ENCODE data around the gene IVL. TPM values are rescaled to one million over a fixed set of nuclear protein-coding genes. Genes with fewer than 3 reads are reported as not detected.

IVL gene
- polyA plus RNA-seq, 3 donors from 2014 or later, result not detected

GRCh38 chr1:152906023-152906565 is 2.3 kb upstream of the IVL start:
- H3K4me1 Mint-ChIP-seq, result peaks cover 0 to 12% of the 10 kb centered on the region in 2 donors
- H3K27me3 Mint-ChIP-seq (ENCODE audit: low read depth in 3 of 3), result peaks cover 3 to 8% (median 5%) of the 10 kb centered on the region in 3 donors
- H3K9me3 Mint-ChIP-seq, result peaks cover 0 to 1% (median 0%) of the 10 kb centered on the region in 6 donors
- no peaks in the 10 kb centered on the region for H3K36me3 Mint-ChIP-seq
- peak in 1 of 3 donors; percentile 4 for DNase-seq
- H3K4me3 Mint-ChIP-seq, result peak overlapping the region; percentile 11 to 76 (median 40)
- H3K27ac Mint-ChIP-seq, result peak overlapping the region in 3 of 6 donors; percentile 0 to 75 (median 68)

DNA sequence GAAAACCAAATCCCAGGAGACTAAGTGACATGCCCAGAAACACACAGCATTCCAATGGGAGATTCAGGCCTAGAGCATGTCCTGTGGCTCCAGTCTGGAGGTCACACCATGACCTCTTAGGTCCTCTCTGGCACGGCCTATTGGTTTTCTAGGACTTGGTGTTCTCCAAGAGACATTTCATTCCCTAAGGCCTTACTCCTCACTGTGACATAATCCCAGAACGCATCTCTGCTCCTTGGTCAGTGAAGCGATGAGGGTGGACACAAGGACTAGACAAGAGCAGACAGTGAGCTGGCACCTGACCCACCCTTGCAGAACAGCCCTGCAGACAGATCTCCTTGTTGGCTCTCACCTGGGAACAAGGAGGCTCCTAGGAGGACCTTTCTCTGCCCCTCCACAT is 860 bp downstream of the IVL start:
- Mint-ChIP-seq H3K9me3 (peaks cover 0 to 8% (median 0%) of the 10 kb centered on the region in 6 donors), H3K27me3 (ENCODE audit: low read depth in 3 of 3) (peaks cover 4 to 15% (median 8%) of the 10 kb centered on the region in 3 donors), H3K36me3 (no peaks in the 10 kb centered on the region), H3K4me1 (peaks cover 0 to 18% of the 10 kb centered on the region in 2 donors), H3K27ac (peak overlapping the region in 1 of 6 donors; percentile 78), H3K4me3 (peak overlapping the region in 1 of 5 donors; percentile 78)
- DNase-seq, result no peak

DNA sequence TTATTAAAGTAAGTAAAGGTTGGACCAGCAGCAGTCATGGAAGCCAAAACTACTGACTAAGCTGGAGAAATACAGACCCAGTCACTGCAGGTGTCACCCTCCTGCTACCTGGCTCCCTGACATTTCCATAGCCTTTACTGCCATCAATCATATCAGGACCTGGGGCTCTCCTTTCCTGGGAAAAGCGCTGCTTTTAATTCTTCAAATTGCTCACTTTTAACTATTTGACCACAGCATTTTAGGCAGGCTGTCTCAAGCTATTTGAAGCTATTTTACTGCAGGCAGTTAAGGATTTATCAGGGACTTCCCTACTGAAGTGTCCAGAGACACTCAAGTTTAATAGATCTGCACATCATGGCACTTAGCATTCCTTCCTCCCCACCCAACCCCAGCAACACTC is 4.1 kb downstream of the IVL start:
- DNase-seq, result no peak
- Mint-ChIP-seq H3K9me3 (peaks cover 0 to 7% (median 0%) of the 10 kb centered on the region in 6 donors), H3K4me3 (peak overlapping the region; percentile 77 to 94 (median 80)), H3K36me3 (no peaks in the 10 kb centered on the region), H3K27ac (peak overlapping the region in 2 of 6 donors; percentile 12 to 60), H3K27me3 (ENCODE audit: low read depth in 3 of 3) (peaks cover 4 to 11% (median 4%) of the 10 kb centered on the region in 3 donors), H3K4me1 (peaks cover 0 to 11% of the 10 kb centered on the region in 2 donors)

- Mint-ChIP-seq H3K27me3 (ENCODE audit: low read depth in 3 of 3) (peaks cover 4 to 11% (median 4%) of the 10 kb centered on the region in 3 donors), H3K9me3 (peaks cover 0 to 7% (median 0%) of the 10 kb centered on the region in 6 donors), H3K36me3 (no peaks in the 10 kb centered on the region), H3K4me3 (peak overlapping the region; percentile 77 to 94 (median 80)), H3K27ac (peak overlapping the region in 5 of 6 donors; percentile 4 to 60 (median 12)), H3K4me1 (peaks cover 0 to 11% of the 10 kb centered on the region in 2 donors)
- peak in 1 of 3 donors; percentile 5 for DNase-seq
These were observed 4.6 kb downstream of the IVL start for GRCh38 chr1:152912900-152913299.

DNA sequence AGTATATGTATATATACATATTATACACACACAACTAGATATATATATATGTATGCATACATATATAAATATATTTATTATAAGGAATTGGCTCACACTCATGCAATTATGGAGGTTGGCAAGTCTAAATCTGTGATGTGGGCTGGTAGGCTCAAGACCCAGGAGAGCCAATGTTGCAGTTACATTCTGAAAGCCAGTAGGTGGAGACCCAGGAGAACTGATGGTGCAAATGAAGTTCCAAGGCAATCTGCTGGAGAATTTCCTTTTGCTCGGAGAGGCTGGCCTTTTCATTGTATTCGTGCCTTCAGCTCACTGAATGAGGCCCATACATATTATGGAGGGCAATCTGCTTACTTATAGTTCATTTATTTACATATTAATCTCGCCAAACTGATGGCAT is 9.4 kb downstream of the IVL start:
- Mint-ChIP-seq H3K27ac (no peak overlapping the region), H3K36me3 (no peaks in the 10 kb centered on the region), H3K27me3 (ENCODE audit: low read depth in 3 of 3) (peaks cover 0 to 3% (median 2%) of the 10 kb centered on the region in 3 donors), H3K4me3 (no peak overlapping the region), H3K4me1 (peaks cover 0 to 6% of the 10 kb centered on the region in 2 donors), H3K9me3 (peaks cover 0 to 4% (median 0%) of the 10 kb centered on the region in 6 donors)
- no peak for DNase-seq

DNA sequence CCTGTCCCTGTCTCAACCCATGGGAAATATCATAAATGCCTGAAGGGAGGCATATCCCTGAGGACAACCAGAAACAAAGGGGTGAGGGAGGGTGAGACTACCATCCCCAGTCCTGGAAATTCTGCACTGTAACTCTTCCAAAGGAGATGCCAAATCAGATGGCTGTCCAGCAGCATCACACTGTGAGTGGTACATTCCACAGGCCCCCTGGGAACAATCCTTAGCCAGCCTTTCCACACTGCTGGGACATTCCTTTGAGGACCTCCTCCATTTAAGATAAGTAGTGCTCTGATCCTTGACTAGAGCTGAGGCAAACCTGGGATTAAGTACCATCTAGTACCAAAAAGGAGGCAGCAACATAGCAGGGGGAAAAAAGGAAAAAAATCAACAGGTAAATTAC is 10.7 kb downstream of the IVL start:
- H3K27me3 Mint-ChIP-seq (ENCODE audit: low read depth in 3 of 3), result peaks cover 0 to under 1% (median 0%) of the 10 kb centered on the region in 3 donors
- H3K36me3 Mint-ChIP-seq, result no peaks in the 10 kb centered on the region
- no peak overlapping the region for H3K27ac Mint-ChIP-seq
- H3K9me3 Mint-ChIP-seq, result peaks cover 0 to 2% (median 0%) of the 10 kb centered on the region in 6 donors
- no peak overlapping the region for H3K4me3 Mint-ChIP-seq
- no peaks in the 10 kb centered on the region for H3K4me1 Mint-ChIP-seq
- DNase-seq, result no peak

DNA sequence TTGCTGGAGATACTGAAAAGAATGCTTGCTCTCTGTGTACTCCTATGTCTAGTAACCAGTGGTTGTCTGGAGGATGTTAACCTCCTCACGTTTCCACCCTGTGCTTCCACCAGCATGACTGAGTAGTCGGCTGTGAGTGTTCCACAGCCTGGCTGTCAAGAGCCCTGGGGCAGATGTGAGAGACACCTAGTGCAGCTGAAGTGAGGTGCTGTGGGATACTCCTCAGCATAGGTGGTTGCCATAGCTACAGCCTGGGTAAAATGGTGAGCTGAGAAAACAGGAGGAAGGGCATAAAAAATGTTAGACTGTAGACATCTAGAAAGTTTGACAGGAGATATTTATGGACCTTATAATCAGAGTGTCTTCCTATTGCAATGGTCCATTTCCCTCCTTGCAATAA is 15.8 kb downstream of the IVL start:
- H3K27me3 Mint-ChIP-seq (ENCODE audit: low read depth in 3 of 3), result peaks cover 0 to 8% (median 2%) of the 10 kb centered on the region in 3 donors
- DNase-seq, result no peak
- H3K4me1 Mint-ChIP-seq, result no peaks in the 10 kb centered on the region
- no peak overlapping the region for H3K27ac Mint-ChIP-seq
- no peak overlapping the region for H3K4me3 Mint-ChIP-seq
- H3K36me3 Mint-ChIP-seq, result no peaks in the 10 kb centered on the region
- H3K9me3 Mint-ChIP-seq, result peaks cover 0 to under 1% (median 0%) of the 10 kb centered on the region in 6 donors

DNA sequence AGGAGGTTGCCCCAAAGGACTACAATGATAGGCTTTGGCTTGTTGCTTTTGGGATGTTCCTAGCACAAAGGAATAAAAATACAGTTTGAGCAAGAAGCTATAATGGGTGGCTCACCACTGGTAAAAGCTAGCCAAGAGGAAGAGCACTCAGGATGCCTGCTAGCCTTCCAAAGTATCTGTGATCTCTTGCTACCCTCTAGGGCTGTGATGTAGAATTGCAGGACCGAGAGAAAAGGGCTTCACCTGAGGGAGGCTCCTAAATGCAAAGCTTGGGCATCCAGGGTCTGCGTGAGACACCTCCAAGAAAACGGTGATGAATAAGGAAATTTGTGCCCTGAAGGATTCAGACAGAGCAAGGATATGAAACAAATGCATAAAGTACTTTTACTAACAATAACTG is 17.7 kb downstream of the IVL start:
- H3K27ac Mint-ChIP-seq, result no peak overlapping the region
- DNase-seq, result no peak
- H3K36me3 Mint-ChIP-seq, result no peaks in the 10 kb centered on the region
- no peaks in the 10 kb centered on the region for H3K4me1 Mint-ChIP-seq
- H3K4me3 Mint-ChIP-seq, result no peak overlapping the region
- H3K27me3 Mint-ChIP-seq (ENCODE audit: low read depth in 3 of 3), result peaks cover 0 to 8% (median 2%) of the 10 kb centered on the region in 3 donors
- no peaks in the 10 kb centered on the region for H3K9me3 Mint-ChIP-seq

- DNase-seq, result no peak
- no peaks in the 10 kb centered on the region for H3K36me3 Mint-ChIP-seq
- H3K4me3 Mint-ChIP-seq, result no peak overlapping the region
- H3K9me3 Mint-ChIP-seq, result no peaks in the 10 kb centered on the region
- peaks cover 0 to 10% (median 4%) of the 10 kb centered on the region in 3 donors for H3K27me3 Mint-ChIP-seq (ENCODE audit: low read depth in 3 of 3)
- no peaks in the 10 kb centered on the region for H3K4me1 Mint-ChIP-seq
- H3K27ac Mint-ChIP-seq, result no peak overlapping the region
These were observed 20.3 kb downstream of the IVL start for GRCh38 chr1:152928671-152929070.

GRCh38 chr1:152932170-152932811 is 23.9 kb downstream of the IVL start:
- Mint-ChIP-seq H3K36me3 (no peaks in the 10 kb centered on the region), H3K9me3 (no peaks in the 10 kb centered on the region), H3K4me3 (no peak overlapping the region), H3K27me3 (ENCODE audit: low read depth in 3 of 3) (peaks cover 0 to 8% (median 6%) of the 10 kb centered on the region in 3 donors), H3K4me1 (no peaks in the 10 kb centered on the region), H3K27ac (no peak overlapping the region)
- no peak for DNase-seq

GRCh38 chr1:152933196-152933595 is 24.9 kb downstream of the IVL start:
- Mint-ChIP-seq H3K9me3 (no peaks in the 10 kb centered on the region), H3K27ac (no peak overlapping the region), H3K36me3 (no peaks in the 10 kb centered on the region), H3K4me1 (no peaks in the 10 kb centered on the region), H3K27me3 (ENCODE audit: low read depth in 3 of 3) (peaks cover 0 to 8% (median 6%) of the 10 kb centered on the region in 3 donors), H3K4me3 (no peak overlapping the region)
- DNase-seq, result no peak

- Mint-ChIP-seq H3K27me3 (ENCODE audit: low read depth in 3 of 3) (peaks cover 1 to 11% (median 3%) of the 10 kb centered on the region in 3 donors), H3K27ac (no peak overlapping the region), H3K4me1 (no peaks in the 10 kb centered on the region), H3K4me3 (no peak overlapping the region), H3K9me3 (peaks cover 0 to 4% (median 0%) of the 10 kb centered on the region in 6 donors), H3K36me3 (no peaks in the 10 kb centered on the region)
- no peak for DNase-seq
These were observed 32.3 kb downstream of the IVL start for GRCh38 chr1:152940614-152941013.

- Mint-ChIP-seq H3K27me3 (ENCODE audit: low read depth in 3 of 3) (peaks cover 1 to 11% (median 3%) of the 10 kb centered on the region in 3 donors), H3K27ac (no peak overlapping the region), H3K4me3 (no peak overlapping the region), H3K9me3 (peaks cover 0 to 4% (median 0%) of the 10 kb centered on the region in 6 donors), H3K4me1 (no peaks in the 10 kb centered on the region), H3K36me3 (no peaks in the 10 kb centered on the region)
- DNase-seq, result no peak
These were observed 32.8 kb downstream of the IVL start for GRCh38 chr1:152941037-152941711.

DNA sequence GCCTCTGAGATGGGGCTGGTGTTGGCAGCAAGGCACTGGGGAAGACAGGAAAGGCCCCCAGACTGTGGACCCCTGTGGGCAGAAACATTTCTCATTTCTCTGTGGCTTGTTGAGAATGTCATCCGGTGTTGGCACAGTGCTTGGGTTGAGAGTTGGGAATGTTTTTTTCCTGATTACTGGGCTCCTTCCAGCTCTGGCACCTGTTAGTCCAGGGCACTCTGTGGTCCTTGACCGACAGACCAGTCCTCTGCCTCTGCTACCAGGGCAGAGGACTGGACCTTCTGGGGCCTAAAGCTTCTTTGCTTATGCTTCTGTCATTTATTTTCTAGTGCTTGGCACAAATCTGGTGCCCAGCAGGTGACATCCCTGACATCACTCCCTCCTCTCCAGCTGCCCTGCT is 33.8 kb downstream of the IVL start:
- DNase-seq, result no peak
- Mint-ChIP-seq H3K27ac (no peak overlapping the region), H3K27me3 (ENCODE audit: low read depth in 3 of 3) (peaks cover 1 to 11% (median 3%) of the 10 kb centered on the region in 3 donors), H3K4me1 (no peaks in the 10 kb centered on the region), H3K36me3 (no peaks in the 10 kb centered on the region), H3K4me3 (no peak overlapping the region), H3K9me3 (peaks cover 0 to 4% (median 0%) of the 10 kb centered on the region in 6 donors)

All from immature natural killer cell (primary cell).